Measurements from ENCODE around the gene C5orf47. TPM values are rescaled to one million over a fixed set of nuclear protein-coding genes. Genes with fewer than 3 reads are reported as not detected.

C5orf47 gene
- total and polyA plus RNA-seq, 4 donors = 0.06 to 0.10 (median 0.09) TPM; not detected in 1

DNA sequence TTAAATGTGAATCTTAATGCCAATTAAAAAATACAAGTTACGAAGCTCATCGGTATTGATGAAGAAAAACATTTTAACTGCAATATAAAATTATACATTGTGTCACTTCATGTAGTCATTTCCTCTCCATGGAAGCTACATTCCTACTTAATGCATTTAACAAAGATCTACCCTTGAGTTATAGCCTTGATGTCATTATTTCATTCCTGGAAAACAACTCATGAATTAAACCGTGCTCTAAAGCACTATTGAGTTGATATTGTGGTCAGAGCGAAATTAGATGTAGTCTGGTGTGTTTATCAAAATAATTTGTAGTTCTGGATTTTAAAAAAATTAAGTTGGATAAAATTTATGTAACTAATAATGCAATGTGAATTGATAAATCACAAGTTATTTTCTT lies 11.1 kb downstream of the C5orf47 start:
- no peak overlapping the region for H3K4me3 ChIP-seq
- H3K9me3 ChIP-seq (ENCODE audit: control insufficient read depth in 4 of 4, insufficient read depth in 3 of 4, low read length in 3 of 4) = no peaks in the 10 kb centered on the region
- ATAC-seq (ENCODE audit: insufficient read depth, low FRiP score) (no peak), DNase-seq (no peak)
- H3K27ac ChIP-seq (ENCODE audit: low read depth in 1 of 2, low read length in 1 of 2) = no peak overlapping the region
- 89 to 90% methylated on average over 4 of the region's 4 CpGs for WGBS, 2 donors
- no peaks in the 10 kb centered on the region for H3K36me3 ChIP-seq (ENCODE audit: control insufficient read depth in 4 of 4, insufficient read depth in 4 of 4, low read length in 4 of 4)
- no peaks in the 10 kb centered on the region for H3K27me3 ChIP-seq (ENCODE audit: control insufficient read depth in 3 of 3, insufficient read depth in 3 of 3, low read length in 2 of 3)
- TF ChIP-seq, protein P1, sequence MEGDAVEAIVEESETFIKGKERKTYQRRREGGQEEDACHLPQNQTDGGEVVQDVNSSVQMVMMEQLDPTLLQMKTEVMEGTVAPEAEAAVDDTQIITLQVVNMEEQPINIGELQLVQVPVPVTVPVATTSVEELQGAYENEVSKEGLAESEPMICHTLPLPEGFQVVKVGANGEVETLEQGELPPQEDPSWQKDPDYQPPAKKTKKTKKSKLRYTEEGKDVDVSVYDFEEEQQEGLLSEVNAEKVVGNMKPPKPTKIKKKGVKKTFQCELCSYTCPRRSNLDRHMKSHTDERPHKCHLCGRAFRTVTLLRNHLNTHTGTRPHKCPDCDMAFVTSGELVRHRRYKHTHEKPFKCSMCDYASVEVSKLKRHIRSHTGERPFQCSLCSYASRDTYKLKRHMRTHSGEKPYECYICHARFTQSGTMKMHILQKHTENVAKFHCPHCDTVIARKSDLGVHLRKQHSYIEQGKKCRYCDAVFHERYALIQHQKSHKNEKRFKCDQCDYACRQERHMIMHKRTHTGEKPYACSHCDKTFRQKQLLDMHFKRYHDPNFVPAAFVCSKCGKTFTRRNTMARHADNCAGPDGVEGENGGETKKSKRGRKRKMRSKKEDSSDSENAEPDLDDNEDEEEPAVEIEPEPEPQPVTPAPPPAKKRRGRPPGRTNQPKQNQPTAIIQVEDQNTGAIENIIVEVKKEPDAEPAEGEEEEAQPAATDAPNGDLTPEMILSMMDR (IDR thresholded peaks at IDR 0.05; ENCODE audit: control extremely low read depth, extremely low read depth) = no peak
- H3K4me1 ChIP-seq (ENCODE audit: control insufficient read depth in 5 of 5, insufficient read depth in 5 of 5, low read length in 5 of 5) = peaks cover 0 to 50% (median 9%) of the 10 kb centered on the region in 5 donors
- H3K9ac ChIP-seq (ENCODE audit: insufficient read depth in 1 of 2, low read length in 2 of 2) = no peak overlapping the region

DNA sequence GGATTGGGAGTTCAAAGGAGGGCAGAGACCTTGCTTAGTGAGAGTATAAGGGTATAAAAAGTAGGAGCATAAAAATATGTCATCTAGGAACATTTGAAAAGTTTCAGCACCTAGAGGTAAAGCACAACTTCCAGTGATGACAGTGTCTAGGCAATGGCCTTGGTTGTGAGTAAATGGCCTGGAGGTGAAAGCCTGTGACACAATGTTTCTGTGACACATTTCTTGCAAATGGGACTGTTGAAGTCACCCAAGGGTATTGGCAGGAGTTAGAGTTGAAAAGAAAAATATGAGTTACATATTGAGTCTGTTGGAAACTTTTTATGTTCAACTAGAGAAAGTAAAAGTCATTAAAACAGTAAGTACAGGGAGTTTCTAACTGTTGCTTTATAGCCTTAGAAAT lies 14.8 kb downstream of the C5orf47 start:
- no peaks in the 10 kb centered on the region for H3K9me3 ChIP-seq (ENCODE audit: control insufficient read depth in 4 of 4, insufficient read depth in 3 of 4, low read length in 3 of 4)
- H3K4me1 ChIP-seq (ENCODE audit: control insufficient read depth in 5 of 5, insufficient read depth in 5 of 5, low read length in 5 of 5) = peaks cover 0 to 29% (median 7%) of the 10 kb centered on the region in 5 donors
- TF ChIP-seq, protein P1 (IDR thresholded peaks at IDR 0.05; ENCODE audit: control extremely low read depth, extremely low read depth) = no peak
- no peaks in the 10 kb centered on the region for H3K36me3 ChIP-seq (ENCODE audit: control insufficient read depth in 4 of 4, insufficient read depth in 4 of 4, low read length in 4 of 4)
- no peak overlapping the region for H3K4me3 ChIP-seq
- H3K9ac ChIP-seq (ENCODE audit: insufficient read depth in 1 of 2, low read length in 2 of 2) = no peak overlapping the region
- ATAC-seq (ENCODE audit: insufficient read depth, low FRiP score) = no peak
- no peak overlapping the region for H3K27ac ChIP-seq (ENCODE audit: low read depth in 1 of 2, low read length in 1 of 2)
- DNase-seq = no peak
- H3K27me3 ChIP-seq (ENCODE audit: control insufficient read depth in 3 of 3, insufficient read depth in 3 of 3, low read length in 2 of 3) = no peaks in the 10 kb centered on the region

DNA sequence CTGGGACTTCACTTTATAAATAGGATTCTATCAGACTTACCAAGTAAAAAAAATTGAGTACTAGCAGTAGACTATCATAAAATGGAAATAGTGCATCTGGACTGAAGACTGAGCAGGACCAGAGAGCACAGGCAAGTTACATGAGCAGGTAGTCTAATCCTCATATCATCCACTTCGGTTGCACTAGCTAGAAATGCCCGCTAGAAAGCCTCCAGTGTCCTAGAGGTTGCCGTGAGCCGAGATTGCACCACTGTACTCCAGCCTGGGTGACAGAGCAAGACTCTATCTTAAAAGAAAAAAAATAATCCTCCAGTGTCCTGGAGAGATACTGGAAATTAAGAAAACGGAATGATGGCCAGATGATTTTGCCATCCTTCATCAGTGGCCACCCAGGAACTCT lies 20.0 kb downstream of the C5orf47 start:
- Histone ChIP-seq H3K9ac (ENCODE audit: insufficient read depth in 1 of 2, low read length in 2 of 2) (no peak overlapping the region), H3K27ac (ENCODE audit: low read depth in 1 of 2, low read length in 1 of 2) (no peak overlapping the region), H3K4me1 (ENCODE audit: control insufficient read depth in 5 of 5, insufficient read depth in 5 of 5, low read length in 5 of 5) (peaks cover 0 to 4% (median 0%) of the 10 kb centered on the region in 5 donors), H3K27me3 (ENCODE audit: control insufficient read depth in 3 of 3, insufficient read depth in 3 of 3, low read length in 2 of 3) (no peaks in the 10 kb centered on the region), H3K9me3 (ENCODE audit: control insufficient read depth in 4 of 4, insufficient read depth in 3 of 4, low read length in 3 of 4) (no peaks in the 10 kb centered on the region), H3K4me3 (no peak overlapping the region), H3K36me3 (ENCODE audit: control insufficient read depth in 4 of 4, insufficient read depth in 4 of 4, low read length in 4 of 4) (no peaks in the 10 kb centered on the region)
- DNase-seq (no peak), ATAC-seq (ENCODE audit: insufficient read depth, low FRiP score) (no peak)
- TF ChIP-seq, protein P1 (IDR thresholded peaks at IDR 0.05; ENCODE audit: control extremely low read depth, extremely low read depth) = no peak
- WGBS, 2 donors = 93 to 95% methylated on average over 5 of the region's 5 CpGs

- peaks cover 0 to 4% (median 0%) of the 10 kb centered on the region in 5 donors for H3K4me1 ChIP-seq (ENCODE audit: control insufficient read depth in 5 of 5, insufficient read depth in 5 of 5, low read length in 5 of 5)
- TF ChIP-seq, protein P1 (IDR thresholded peaks at IDR 0.05; ENCODE audit: control extremely low read depth, extremely low read depth) = no peak
- no peaks in the 10 kb centered on the region for H3K36me3 ChIP-seq (ENCODE audit: control insufficient read depth in 4 of 4, insufficient read depth in 4 of 4, low read length in 4 of 4)
- WGBS, 2 donors = 63 to 83% methylated on average over 1 of the region's 1 CpG
- H3K27ac ChIP-seq (ENCODE audit: low read depth in 1 of 2, low read length in 1 of 2) = no peak overlapping the region
- H3K4me3 ChIP-seq = no peak overlapping the region
- ATAC-seq (ENCODE audit: insufficient read depth, low FRiP score) = no peak
- no peak overlapping the region for H3K9ac ChIP-seq (ENCODE audit: insufficient read depth in 1 of 2, low read length in 2 of 2)
- H3K27me3 ChIP-seq (ENCODE audit: control insufficient read depth in 3 of 3, insufficient read depth in 3 of 3, low read length in 2 of 3) = no peaks in the 10 kb centered on the region
- no peaks in the 10 kb centered on the region for H3K9me3 ChIP-seq (ENCODE audit: control insufficient read depth in 4 of 4, insufficient read depth in 3 of 4, low read length in 3 of 4)
- no peak for DNase-seq
These were observed 21.4 kb downstream of the C5orf47 start for GRCh38 chr5:174010365-174010764.
